Gastroesophageal sphincter (tissue), 4 donors: ENCODE results near the gene BBS12. TPM values are rescaled to one million over a fixed set of nuclear protein-coding genes. Genes with fewer than 3 reads are reported as not detected.

Experiments used
- ATAC-seq: fragments of 150-250 bp; one replicate; pipeline ENCODE4 v1.9.1; 2016; ENCODE audit warnings: mild to moderate bottlenecking, moderate library complexity
- H3K27ac ChIP-seq, 4 donors: fragments of 200-600 bp; sonication (generic) in 3 of 4; 1 replicate in 3 of 4; 2 replicates in 1 of 4; pipeline ENCODE4 v1.5.1; 2016 to 2019
- H3K27me3 ChIP-seq: fragments of 200-600 bp; sonication (generic); one replicate; pipeline ENCODE4 v1.5.1; 2019
- H3K36me3 ChIP-seq, 2 donors: fragments of 200-600 bp; sonication (generic); one replicate each; pipeline ENCODE4 v1.5.1; 2019; ENCODE audit warnings: control low read depth in 1 of 2
- H3K4me1 ChIP-seq, 3 donors: fragments of 200-600 bp; sonication (generic); 1 replicate in 2 of 3; 2 replicates in 1 of 3; pipeline ENCODE4 v1.5.1; 2016 to 2019; ENCODE audit warnings: control low read depth in 2 of 3
- H3K4me3 ChIP-seq, 2 donors: fragments of 200-600 bp; sonication (generic); one replicate each; pipeline ENCODE4 v1.5.1; 2019; ENCODE audit warnings: mild to moderate bottlenecking in 1 of 2, moderate library complexity in 1 of 2
- H3K9me3 ChIP-seq, 3 donors: fragments of 200-600 bp; sonication (generic); one replicate each; pipeline ENCODE4 v1.5.1; 2017 to 2019; ENCODE audit warnings: control low read depth in 2 of 3
- EP300 ChIP-seq: sonication (generic); formaldehyde crosslinking; IDR thresholded peaks from one replicate; pipeline ENCODE4 v1.6.1; 2017; ENCODE audit warnings: antibody characterized with exemption, mild to moderate bottlenecking
- POLR2A ChIP-seq, 2 donors: fragments of 450-650 bp; IDR thresholded peaks; one replicate each; pipeline ENCODE4 v1.6.1; 2017; ENCODE audit warnings: antibody characterized with exemption in 2 of 2, mild to moderate bottlenecking in 2 of 2, moderate library complexity in 1 of 2
- POLR2AphosphoS5 ChIP-seq: sonication (generic); formaldehyde crosslinking; IDR thresholded peaks from one replicate; pipeline ENCODE4 v1.6.1; 2017; ENCODE audit warnings: antibody characterized with exemption
- WGBS, 2 donors: methylation state at CpG; one replicate each; pipeline ENCODE4 v1.1.5; 2018; ENCODE audit warnings: low coverage in 1 of 2; 5-methylcytosine and 5-hydroxymethylcytosine counted together
- total RNA-seq, 4 donors: library from RNA; depleted of rRNA; stranded (reverse); fragments of >200 nt; gene quantifications; one replicate each; pipeline ENCODE4 v1.1.0, GENCODE V29; 2016
- TF ChIP-seq, protein P1 (sequence below), 4 experiments: fragments of 200-600 bp in 2 of 4; fragments of 450-650 bp in 2 of 4; sonication (generic) in 1 of 4; IDR thresholded peaks; one replicate each; pipeline ENCODE4 v1.5.1; 2017 to 2019; ENCODE audit warnings: antibody characterized with exemption in 4 of 4, mild to moderate bottlenecking in 2 of 4, moderate library complexity in 2 of 4

Gene BBS12
- total RNA-seq, 4 donors from 2014 or later: 4.7 to 7.3 (median 5.9) TPM

GRCh38 chr4:122771724-122772123 lies 39.2 kb downstream of the BBS12 start:
- H3K9me3 ChIP-seq: no peaks in the 10 kb centered on the region
- H3K27me3 ChIP-seq: no peaks in the 10 kb centered on the region
- no peak for TF ChIP-seq POLR2AphosphoS5
- TF ChIP-seq EP300: no peak
- no peak for TF ChIP-seq POLR2A (IDR thresholded peaks at IDR 0.05)
- TF ChIP-seq, protein P1, sequence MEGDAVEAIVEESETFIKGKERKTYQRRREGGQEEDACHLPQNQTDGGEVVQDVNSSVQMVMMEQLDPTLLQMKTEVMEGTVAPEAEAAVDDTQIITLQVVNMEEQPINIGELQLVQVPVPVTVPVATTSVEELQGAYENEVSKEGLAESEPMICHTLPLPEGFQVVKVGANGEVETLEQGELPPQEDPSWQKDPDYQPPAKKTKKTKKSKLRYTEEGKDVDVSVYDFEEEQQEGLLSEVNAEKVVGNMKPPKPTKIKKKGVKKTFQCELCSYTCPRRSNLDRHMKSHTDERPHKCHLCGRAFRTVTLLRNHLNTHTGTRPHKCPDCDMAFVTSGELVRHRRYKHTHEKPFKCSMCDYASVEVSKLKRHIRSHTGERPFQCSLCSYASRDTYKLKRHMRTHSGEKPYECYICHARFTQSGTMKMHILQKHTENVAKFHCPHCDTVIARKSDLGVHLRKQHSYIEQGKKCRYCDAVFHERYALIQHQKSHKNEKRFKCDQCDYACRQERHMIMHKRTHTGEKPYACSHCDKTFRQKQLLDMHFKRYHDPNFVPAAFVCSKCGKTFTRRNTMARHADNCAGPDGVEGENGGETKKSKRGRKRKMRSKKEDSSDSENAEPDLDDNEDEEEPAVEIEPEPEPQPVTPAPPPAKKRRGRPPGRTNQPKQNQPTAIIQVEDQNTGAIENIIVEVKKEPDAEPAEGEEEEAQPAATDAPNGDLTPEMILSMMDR (IDR thresholded peaks at IDR 0.05): no peak
- no peaks in the 10 kb centered on the region for H3K4me1 ChIP-seq
- H3K27ac ChIP-seq: no peak overlapping the region
- WGBS, 2 donors: 40 to 71% methylated on average over 1 of the region's 1 CpG
- no peak overlapping the region for H3K4me3 ChIP-seq
- no peaks in the 10 kb centered on the region for H3K36me3 ChIP-seq
- no peak for ATAC-seq

DNA sequence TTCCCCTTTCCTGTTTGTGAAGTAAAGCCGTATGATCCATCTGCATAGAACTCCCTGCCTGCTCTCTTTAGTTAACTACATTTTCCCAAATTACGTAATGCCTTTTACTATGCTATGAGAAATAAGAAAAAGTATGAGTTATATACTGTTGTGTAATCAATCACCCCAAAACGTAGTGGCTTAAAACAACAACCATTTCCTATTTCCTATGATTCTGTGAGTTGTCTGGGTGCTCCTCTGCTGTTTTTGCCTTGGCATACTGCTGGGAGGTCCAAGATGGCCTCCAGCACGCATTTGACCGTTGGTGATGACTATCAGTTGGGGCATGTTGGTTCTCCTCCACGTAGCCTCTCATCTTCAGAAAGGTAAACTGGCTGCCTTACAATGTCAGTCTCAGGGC lies 39.8 kb downstream of the BBS12 start:
- Histone ChIP-seq H3K27me3 (no peaks in the 10 kb centered on the region), H3K9me3 (no peaks in the 10 kb centered on the region), H3K4me1 (no peaks in the 10 kb centered on the region), H3K4me3 (no peak overlapping the region), H3K27ac (no peak overlapping the region), H3K36me3 (no peaks in the 10 kb centered on the region)
- no peak for ATAC-seq
- 71 to 73% methylated on average over 4 to 5 of the region's 6 CpGs for WGBS, 2 donors
- TF ChIP-seq POLR2A (IDR thresholded peaks at IDR 0.05) (no peak), EP300 (no peak), POLR2AphosphoS5 (no peak)
- TF ChIP-seq, protein P1 (IDR thresholded peaks at IDR 0.05): no peak

DNA sequence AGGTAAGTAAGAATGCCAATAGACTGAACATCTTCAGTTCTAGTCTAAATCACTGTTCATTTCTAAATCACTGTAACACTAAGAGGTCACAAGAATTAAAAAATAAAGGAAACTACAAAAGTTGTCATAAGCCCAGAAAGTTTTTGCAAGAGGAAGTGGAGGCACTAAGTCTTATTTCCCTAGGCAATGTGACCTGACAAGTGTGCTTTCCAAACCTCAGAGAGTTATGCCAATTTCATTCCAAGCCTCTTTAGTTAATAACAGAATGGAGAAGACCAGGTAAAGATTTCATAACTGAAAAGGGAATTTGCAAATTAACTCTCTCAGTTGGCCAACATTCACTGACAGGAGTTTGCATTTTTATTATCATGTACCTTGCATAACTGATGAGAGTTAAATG lies 40.5 kb downstream of the BBS12 start:
- no peak overlapping the region for H3K27ac ChIP-seq

DNA sequence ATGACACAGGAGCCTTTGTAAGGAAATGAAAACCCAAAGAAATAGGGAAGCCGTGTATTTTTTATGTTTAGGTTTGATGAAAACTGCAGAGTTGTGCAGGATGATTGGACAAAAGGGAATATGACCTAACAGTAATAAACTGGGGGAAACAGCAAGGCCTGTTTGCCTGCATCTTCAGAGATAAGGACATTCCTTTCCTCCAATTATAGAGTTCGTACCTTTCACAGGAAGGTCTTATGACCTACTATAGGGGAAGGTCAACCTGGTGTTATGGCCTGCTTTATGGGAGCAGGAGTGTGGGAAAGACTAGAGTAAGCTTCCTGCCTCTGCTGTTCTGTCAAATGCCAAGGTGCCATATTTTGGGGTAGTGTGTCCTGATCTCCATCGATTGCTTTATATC lies 42.5 kb downstream of the BBS12 start:
- no peak overlapping the region for H3K27ac ChIP-seq
- H3K4me3 ChIP-seq: no peak overlapping the region
- no peak for ATAC-seq
- H3K4me1 ChIP-seq: no peaks in the 10 kb centered on the region
- H3K9me3 ChIP-seq: peaks cover 0 to 4% (median 0%) of the 10 kb centered on the region in 3 donors
- no peaks in the 10 kb centered on the region for H3K27me3 ChIP-seq
- no peaks in the 10 kb centered on the region for H3K36me3 ChIP-seq
- TF ChIP-seq EP300: no peak
- TF ChIP-seq POLR2AphosphoS5: no peak
- TF ChIP-seq, protein P1 (IDR thresholded peaks at IDR 0.05): no peak
- no peak for TF ChIP-seq POLR2A (IDR thresholded peaks at IDR 0.05)
- 86 to 100% methylated on average over 3 of the region's 3 CpGs for WGBS, 2 donors

More for the DNA sequence above, 40.5 kb downstream of the BBS12 start:
- no peaks in the 10 kb centered on the region for H3K27me3 ChIP-seq
- H3K4me1 ChIP-seq: no peaks in the 10 kb centered on the region
- no peaks in the 10 kb centered on the region for H3K36me3 ChIP-seq
- TF ChIP-seq POLR2AphosphoS5 (no peak), POLR2A (IDR thresholded peaks at IDR 0.05) (no peak), EP300 (no peak)
- TF ChIP-seq, protein P1 (IDR thresholded peaks at IDR 0.05): no peak
- H3K4me3 ChIP-seq: no peak overlapping the region
- ATAC-seq: no peak
- no peaks in the 10 kb centered on the region for H3K9me3 ChIP-seq

GRCh38 chr4:122775987-122776836 lies 43.7 kb downstream of the BBS12 start:
- Histone ChIP-seq H3K27me3 (no peaks in the 10 kb centered on the region), H3K9me3 (peaks cover 0 to 6% (median 0%) of the 10 kb centered on the region in 3 donors), H3K4me3 (no peak overlapping the region), H3K27ac (no peak overlapping the region), H3K36me3 (no peaks in the 10 kb centered on the region), H3K4me1 (peaks cover 0 to 1% (median 0%) of the 10 kb centered on the region in 3 donors)
- WGBS, 2 donors: 79 to 92% methylated on average over 4 to 5 of the region's 6 CpGs
- TF ChIP-seq POLR2A (IDR thresholded peaks at IDR 0.05) (no peak), POLR2AphosphoS5 (no peak), EP300 (no peak)
- TF ChIP-seq, protein P1 (IDR thresholded peaks at IDR 0.05): no peak
- no peak for ATAC-seq
